GM18909 (cell line): ENCODE results near the gene HIVEP3.
A peak's percentile ranks its signal among the peaks of the same experiment; 100 is the strongest.
"Not testable (repeated sequence)": the region's sequence is repeated elsewhere in the genome, so short reads cannot be mapped to it uniquely, and the experiment has no call there.

ENCODE experiments used
- ATAC-seq: cut with Tn5 transposase; IDR thresholded peaks from one replicate; pipeline ENCODE4 v1.9.1; 2021; ENCODE audit warnings: mild to moderate bottlenecking; ENCODE audit not compliant: unreplicated experiment, poor library complexity

Gene HIVEP3

DNA sequence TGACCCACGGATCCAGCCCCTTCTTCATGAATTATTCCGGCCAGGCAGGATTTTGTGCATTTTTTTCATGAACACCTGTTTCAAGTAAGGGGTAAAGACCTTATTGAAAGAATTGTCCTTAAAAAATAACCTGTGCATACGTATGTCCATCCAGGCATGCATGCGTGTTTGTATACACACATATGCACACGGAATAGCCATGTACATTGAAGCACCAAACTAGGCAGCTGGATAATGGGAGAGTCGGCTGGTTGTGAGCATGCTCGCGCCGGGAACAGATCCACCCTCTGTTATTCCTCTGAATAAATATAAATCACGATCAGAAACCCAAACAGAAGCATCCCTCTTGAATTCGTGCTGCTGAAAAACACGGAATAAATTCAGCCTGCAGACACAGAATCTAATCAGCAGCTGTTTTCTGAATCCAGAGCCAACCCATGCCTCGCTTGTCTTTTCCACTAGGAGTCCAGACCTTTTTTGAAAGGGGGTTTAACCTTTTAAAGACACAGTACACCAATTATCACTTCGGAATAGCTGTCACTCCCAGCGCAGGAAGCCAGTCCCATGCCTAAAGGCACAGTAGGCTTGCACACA, at the start of gene HIVEP3:
TSS of gene HIVEP3 (minus strand) at position 473 of the 594 bp plus-strand sequence.
- ATAC-seq: no peak

DNA sequence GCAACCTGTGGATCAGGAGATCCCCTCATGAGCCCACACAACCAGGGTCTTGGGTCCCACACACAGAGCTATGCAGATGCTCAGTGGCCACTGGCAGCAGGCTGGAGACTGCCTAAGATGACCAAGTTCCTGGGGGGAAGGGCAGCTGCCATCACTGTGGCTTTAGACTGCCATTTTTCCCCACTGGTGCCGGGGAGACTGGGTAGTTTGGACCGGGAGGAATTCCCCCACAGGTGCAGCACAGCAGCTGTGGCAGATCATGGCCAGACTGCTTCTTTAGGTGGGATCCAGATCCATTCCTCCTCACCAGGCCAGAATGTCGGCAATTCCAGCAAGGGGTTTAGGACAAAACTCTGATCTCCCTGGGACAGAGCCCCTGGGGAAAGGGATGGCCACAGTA, 45.7 kb upstream of the HIVEP3 start:
- ATAC-seq: no peak

DNA sequence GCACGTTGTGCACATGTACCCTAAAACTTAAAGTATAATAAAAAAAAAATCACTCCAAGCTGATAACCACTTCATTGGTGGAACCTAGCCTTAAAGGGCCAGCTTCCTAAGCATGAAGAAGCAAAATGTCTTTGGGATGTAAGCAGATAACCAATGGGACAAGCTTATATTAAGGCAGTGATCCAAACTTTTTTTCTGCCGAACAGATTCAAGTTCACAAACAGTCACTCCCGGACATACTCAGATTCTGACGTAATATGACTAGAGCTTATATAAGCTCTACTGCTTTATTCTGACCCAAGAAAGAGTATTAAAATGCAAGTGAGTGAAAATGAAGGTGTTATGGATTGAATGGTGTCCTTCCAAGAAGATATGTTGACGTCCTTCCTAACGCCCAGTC, 44.9 kb upstream of the HIVEP3 start:
- ATAC-seq: no peak

DNA sequence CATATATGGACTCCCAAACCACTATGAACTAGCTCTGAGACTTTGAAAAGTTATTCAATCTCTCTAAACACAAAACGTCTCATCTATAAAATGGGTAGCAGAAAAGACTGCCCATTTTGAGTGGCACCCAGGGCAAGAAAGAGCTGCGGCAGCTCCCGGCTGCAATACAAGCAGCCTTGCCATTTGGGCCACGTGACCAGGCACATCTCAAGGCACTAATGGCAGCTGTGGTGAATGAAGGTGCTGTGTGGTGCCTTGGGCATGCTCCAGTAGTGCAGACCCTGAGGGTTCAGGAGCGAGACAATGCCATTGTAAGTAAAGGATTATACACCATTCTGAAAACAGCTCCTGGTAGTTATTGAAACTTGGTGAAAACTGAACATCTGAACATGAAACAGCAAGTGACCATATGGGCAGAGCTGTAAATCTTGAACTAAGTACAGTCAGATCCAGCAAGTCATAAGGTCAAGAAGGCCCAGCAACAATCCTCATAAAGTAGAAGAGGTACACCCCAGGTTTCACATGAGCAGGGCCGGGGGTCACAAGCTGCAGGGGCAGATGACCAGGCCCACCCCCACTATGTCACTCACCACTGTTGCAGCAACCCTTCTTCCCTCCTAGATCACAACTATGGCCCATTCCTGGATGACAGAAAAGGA, 39.4 kb upstream of the HIVEP3 start:
- no peak for ATAC-seq

DNA sequence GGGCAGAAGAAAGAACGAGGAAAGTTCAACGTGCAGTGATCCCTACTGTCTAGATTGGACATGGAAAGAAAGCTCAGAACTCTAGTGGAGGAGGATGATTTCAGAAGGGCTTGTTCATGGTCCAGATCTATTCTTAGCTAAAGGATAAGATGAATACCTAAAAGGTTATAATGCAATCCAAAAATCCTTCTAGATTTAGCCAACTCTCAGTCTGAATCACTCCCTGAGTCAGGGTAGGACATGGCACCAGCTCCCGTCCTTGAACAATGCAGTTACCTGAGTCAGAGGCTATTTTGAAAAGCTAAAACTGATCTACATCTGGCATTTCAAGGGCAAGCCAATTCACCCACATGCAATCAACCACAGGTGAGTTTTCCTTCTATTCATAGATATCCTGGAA, 38.8 kb upstream of the HIVEP3 start:
- no peak for ATAC-seq

DNA sequence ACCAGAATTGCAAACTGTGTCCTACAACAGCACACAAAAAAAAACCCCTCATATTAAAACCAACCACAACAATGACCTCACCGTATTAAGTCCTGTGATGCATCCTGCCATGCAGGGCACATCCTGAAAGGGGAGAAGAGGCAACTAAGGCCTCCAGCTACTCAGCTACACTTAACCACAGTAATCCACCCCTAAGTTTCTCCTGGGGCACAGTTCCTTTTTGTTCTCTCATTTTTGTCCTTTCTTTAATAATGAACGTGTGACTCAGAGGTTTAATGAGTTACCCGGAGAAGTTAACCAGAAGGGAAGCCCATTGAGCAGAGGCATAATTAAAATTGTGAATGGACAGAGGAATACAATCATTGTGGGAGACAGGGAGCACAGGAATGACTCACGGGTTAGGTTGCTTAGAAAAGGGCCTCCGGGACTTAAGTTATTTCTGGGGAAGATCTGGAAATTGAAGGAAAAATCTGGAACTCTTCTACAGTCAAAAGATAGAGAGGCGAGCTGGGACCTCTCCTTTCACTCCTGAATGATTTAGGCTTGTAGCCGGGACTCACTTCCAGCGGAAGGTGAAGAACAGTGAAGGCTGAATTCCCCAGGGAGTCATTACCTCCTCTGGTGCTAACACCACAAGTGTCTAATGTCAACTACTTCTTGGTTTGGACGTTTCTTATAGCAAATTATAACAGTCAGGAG, 36.9 kb upstream of the HIVEP3 start:
- ATAC-seq: peak; percentile 82

DNA sequence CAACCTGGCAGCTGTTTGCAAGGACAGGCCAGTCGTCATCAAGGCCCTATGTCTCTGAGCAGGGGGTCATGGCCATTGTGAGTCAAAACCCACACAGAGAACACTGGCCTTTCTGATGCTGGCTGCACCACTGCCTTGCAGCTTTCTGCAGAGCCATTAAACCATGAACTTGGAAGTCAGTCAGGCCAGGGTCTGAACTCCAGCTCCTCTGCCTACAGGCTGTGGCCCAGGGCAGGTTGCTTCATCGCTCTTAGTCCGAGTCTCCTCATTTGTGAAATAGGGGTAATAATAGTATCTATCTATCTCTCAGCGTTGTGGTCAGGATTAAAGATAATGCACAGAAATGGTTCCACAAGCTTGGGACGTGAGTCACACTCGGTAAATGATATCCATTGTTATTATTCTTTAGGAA, 35.8 kb upstream of the HIVEP3 start:
- no peak for ATAC-seq

DNA sequence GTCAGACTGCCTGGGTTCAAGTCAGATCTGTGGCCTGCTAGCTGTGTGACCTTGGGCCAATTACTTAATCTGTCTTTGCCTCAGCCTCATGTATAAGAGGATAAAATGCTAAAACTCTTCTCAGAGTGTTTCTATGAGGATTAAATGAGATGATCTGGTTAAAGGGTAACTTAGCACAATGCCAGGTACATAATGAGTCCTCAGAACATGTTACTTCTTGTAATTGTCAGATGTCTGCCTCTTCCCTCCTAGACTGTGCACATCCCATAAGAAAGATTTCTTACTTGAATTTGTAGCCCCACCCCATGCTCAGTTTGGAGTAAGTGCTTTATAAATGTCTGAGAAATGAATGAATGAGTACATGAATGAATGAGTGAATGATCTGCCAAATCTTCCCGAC, 34.6 kb upstream of the HIVEP3 start:
- no peak for ATAC-seq

DNA sequence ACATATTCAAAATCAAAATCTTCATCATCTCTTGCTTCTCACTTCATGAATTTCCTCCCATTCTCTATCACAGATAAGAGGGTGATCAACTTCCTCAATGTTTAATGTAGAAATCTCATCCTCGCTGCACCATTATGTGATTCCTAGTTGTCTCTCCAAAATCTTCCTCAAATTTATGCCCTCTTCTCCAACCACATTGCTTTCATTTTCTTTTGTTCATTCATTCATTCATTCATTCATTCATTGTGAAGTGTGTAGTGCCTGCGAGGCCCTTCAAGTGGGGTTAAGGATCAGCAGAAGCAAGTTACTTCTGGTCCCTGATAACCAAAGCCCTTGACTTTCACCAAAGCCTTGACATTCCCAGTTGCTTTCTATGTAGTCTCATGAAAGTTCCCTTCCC, 33.5 kb upstream of the HIVEP3 start:
- ATAC-seq: no peak

DNA sequence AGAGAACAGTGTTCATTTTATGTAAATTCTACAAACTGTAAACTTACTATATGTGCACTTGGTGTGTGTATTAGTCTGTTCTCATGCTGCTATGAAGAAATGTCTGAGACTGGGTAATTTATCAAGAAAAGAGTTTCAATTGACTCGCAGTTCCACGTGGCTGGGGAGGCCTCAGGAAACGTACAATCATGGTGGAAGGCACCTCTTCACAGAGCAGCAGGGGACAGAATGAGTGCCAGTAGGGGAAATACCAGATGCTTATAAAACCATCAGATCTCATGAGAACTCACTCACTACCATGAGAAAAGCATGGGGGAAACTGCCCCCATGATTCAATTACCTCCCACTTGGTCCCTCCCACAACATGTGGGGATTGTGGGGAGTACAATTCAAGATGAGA, 32.8 kb upstream of the HIVEP3 start:
- ATAC-seq: not testable (repeated sequence)

DNA sequence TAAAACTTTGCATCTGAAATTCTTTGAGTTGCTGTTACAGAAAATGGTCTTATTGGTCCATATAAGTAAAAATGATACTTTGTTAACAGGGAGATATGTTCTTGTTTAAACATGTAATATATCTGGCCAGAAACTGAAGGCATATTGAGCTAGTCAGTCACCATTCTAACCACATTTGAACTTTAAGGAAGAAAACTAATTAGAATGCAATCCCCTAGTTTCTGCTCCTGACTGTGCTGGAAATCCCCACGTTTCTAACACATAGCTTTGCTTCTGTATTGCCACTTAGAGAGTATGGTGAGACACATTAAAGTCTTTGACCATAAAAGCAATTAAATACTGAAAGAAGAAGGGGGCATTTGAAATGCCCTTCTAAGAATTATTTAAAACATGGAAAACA, 32.1 kb upstream of the HIVEP3 start:
- ATAC-seq: no peak

DNA sequence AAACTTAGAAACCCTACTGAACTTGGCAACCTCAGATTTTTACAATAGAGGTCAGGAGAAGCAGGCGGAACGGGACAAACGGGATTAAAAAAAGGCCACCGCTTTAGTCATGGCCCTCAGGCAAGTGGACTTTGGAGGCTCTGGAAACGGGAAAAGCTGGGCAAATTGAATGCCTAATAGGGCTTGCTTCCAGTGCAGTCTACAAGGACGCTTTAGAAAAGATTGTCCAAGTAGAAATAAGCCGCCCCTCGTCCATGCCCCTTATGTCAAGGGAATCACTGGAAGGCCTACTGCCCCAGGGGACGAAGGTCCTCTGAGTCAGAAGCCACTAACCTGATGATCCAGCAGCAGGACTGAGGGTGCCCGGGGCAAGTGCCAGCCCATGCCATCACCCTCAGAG, 27.2 kb upstream of the HIVEP3 start:
- ATAC-seq: not testable (repeated sequence)

DNA sequence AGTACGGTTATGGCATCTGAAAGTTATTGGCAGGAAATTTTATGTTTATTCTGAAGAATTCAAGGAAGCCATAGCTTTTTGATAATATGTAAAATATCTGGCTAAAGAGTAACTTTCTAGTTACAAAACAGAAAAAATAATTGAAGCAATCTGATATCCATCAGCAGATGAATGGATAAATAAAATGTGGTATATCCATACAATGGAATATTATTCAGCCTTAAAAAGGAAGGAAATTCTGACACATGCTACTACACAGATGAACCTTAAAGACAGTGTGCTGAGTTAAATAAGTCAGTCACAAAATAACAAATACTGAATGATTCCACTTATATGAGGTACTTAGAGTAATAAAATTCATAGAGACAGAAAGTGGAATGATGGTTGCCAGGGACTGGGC, 25.0 kb upstream of the HIVEP3 start:
- no peak for ATAC-seq

DNA sequence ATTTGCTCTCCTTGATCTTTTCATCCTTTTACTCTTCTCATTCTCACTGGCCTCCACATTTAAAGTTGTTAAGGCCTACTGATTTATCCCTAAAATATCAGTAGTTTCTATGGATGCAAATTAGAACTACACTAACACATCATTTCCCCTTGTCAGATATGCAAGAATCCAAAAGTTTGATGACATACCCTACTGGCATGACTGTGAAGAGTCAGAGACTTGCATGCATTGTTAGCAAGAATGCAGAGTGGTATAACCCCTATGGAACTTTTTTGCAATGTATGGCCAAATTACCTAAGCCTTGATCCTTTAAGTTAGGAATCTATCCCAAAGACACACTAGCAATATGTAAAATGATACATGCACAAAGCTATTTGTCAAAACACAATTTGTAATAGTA, 23.6 kb upstream of the HIVEP3 start:
- no peak for ATAC-seq

DNA sequence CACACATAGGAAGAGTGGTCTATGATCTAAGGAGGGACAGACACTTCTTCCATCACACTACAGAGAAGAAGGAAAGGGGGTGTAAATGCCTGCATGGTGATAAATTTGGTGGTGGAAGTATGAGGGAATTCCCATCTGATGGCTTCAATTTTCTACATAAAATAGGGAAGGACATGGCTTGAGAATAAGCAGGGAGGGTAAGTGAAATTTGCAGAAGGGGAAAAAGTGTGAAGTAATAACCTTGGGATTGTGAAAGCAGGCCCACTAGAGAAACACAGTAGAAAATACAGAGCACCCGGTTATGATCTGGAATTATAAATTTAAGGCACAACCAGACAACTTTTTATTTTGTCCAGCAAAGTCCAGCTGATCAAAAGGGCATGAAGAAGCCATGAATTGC, 22.7 kb upstream of the HIVEP3 start:
- no peak for ATAC-seq

DNA sequence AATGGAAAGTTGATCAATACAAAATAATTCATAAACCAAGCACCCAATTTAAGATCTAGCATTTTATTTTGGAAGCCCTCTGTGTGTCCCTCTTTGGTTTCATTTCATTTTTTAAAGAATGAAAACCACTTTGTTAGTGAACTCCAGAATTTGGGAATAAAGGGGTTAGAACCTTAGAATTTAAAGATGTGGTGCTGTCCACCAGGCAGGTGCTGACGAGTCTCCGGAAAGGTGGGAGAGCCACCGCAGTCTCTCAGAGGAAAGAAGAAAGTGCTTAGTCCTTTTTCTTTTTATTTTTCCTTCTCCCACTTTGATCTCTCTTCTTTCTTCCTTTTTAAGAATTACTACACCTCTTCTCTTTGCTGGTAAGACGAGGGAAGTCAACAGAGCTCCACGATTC, 20.5 kb upstream of the HIVEP3 start:
- no peak for ATAC-seq

DNA sequence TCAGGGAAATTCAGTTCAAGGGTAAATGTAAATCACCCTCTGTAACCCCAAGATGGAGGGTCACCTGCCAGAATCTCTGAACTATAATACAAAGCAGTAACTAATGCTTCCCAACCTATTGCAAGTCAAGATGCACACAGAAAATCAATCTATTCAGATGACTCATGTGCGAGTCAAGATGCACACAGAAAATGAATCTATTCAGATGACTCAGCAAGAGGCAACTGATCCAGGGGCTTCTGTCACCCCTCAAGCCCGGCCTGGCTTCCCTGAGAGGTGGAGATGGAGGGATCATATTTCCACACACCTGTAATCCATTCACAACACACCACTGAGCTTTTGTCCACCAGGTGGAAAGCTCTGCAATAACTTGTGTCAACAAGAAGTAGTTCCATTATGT, 17.4 kb upstream of the HIVEP3 start:
- no peak for ATAC-seq

DNA sequence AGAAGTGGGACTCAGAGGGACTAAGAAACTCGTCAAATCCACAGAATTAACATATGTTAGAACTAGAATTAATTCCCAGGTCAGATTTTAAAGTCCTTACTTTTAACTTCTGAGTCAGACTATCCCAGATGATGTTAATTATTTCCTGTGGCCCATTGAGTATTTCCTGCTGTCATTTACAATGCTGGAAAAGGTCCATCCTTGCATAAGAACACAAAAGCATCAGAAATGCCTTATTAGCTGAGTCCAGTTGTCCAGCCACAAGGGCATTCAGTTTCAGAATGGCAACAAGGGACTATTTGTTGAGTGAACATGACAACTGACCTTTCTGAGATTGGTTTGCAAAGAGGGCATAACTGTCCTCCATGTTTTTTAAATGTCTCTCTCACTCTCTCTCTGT, 16.5 kb upstream of the HIVEP3 start:
- ATAC-seq: no peak

DNA sequence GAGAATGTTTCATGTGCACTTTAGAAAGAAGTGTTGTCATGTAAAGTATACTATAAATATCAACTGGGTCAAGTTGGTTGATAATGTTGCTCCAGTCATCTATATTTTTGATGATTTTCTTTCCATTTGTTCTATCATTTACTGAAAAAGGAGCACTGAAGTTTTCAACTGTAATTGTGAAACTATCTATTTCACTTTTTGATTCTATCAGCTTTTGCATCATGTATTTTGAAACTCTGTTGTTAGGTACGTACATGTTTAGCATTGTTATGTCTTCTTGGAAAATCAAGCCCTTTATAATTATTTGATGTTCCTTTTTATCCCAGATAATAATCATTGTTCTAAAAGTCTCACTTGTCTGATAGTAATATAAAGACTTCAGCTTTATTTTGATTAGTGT, 14.4 kb upstream of the HIVEP3 start:
- no peak for ATAC-seq

DNA sequence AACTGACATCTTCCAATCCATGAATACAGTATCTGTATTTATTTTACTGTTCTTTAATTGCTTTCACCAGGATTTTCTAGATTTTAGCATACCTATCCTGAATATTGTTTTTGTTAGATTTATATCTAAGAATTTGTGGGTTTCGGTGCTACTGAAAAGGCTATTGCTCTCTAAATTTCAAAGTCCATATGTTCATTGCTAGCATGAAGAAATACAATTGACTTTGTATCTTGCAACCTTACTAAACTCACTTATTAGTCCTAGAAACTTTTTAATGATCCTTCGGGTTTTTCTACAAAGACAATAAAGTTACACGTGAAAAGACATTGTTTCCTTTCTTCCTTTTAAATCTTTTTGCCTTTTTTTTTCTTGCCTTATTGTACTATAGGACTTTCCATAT, 12.9 kb upstream of the HIVEP3 start:
- ATAC-seq: no peak

DNA sequence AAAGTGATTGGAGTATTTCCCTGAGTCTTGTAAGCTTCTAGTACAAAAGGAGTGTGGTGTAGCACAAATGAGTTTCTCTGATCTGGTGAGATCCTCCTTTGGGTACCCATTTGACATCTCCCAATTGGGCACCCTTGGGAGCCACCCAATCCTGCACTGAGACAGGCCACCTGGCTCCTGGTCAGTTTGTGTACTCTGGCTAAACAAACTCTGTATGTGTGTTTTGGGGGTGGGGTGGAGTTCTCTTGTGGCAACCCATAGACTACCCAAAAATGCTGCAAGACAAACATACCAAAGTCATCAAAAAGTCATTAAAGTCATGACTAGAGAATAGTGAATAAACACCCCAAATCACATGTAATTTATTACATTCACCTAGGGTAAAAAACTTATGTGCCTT, 8.4 kb upstream of the HIVEP3 start:
- no peak for ATAC-seq

DNA sequence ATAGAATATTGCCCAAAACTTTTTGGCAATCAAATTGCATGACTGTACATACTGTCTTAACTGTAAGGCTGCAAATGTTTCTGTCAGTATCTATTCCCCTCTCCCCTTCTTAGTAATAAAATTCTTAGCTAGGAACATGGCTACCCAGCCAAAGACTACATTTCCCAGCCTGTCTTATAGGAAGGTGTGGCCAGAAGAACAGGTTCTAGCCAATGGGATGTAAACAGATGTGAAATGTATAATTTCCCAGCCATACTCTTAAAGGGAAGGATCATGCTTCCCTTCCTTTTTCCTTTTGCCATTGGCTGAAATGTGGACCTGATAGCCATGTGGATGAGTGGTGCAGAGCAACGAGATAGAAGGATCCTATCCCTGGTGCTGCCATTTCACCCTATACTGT, 7.0 kb upstream of the HIVEP3 start:
- no peak for ATAC-seq
